GM13976 (cell line): ENCODE measurements around the gene THSD4.

Source experiments
- DNase-seq: peaks from one replicate; pipeline ENCODE4 v3.0.0; 2012; ENCODE audit warnings: low spot score
- CTCF ChIP-seq: IDR thresholded peaks from 2 replicates; pipeline ENCODE4 v1.5.1; 2012; ENCODE audit warnings: borderline replicate concordance, mild to moderate bottlenecking; ENCODE audit not compliant: insufficient read depth; ENCODE audit errors: extremely low read depth, missing control alignments, control extremely low read depth
- in situ Hi-C: fragments of 300-500 bp; cut with MboI; formaldehyde crosslinking; loops from one replicate; pipeline ENCODE4 v1.12.0; 2022; ENCODE audit warnings: low sequenced_read_pairs, mixed read lengths, inconsistent platforms; ENCODE audit not compliant: unreplicated experiment

THSD4 gene

GRCh38 chr15:71599418-71600151 lies 484.3 kb downstream of the THSD4 start:
- in situ Hi-C loops, result no loop called here
- no peak for DNase-seq
- TF ChIP-seq CTCF, result no peak

GRCh38 chr15:71600237-71600636 lies 485.0 kb downstream of the THSD4 start:
- in situ Hi-C loops, result no loop called here
- no peak for DNase-seq
- TF ChIP-seq CTCF, result no peak

GRCh38 chr15:71601038-71601834 lies 486.0 kb downstream of the THSD4 start:
- DNase-seq, result no peak
- in situ Hi-C loops, result no loop called here
- no peak for TF ChIP-seq CTCF

GRCh38 chr15:71603379-71603778 lies 488.1 kb downstream of the THSD4 start:
- TF ChIP-seq CTCF, result no peak
- no peak for DNase-seq
- in situ Hi-C loops, result no loop called here

- no peak for TF ChIP-seq CTCF
- no peak for DNase-seq
- in situ Hi-C loops, result no loop called here
Observed at GRCh38 chr15:71607383-71607782, 492.1 kb downstream of the THSD4 start.

GRCh38 chr15:71610728-71611552 lies 495.7 kb downstream of the THSD4 start:
- no peak for TF ChIP-seq CTCF
- in situ Hi-C loops, result no loop called here
- DNase-seq, result no peak
